Limb (tissue), 2 donors: ENCODE results near the gene CEACAM19.
"Not testable (repeated sequence)": the region's sequence is repeated elsewhere in the genome, so short reads cannot be mapped to it uniquely, and the experiment has no call there.

ENCODE experiments used
- DNase-seq, 2 donors: peaks; one replicate each; pipeline ENCODE4 v3.0.0-alpha.2; 2016; ENCODE audit errors: extremely low spot score in 2 of 2

The CEACAM19 gene

DNA sequence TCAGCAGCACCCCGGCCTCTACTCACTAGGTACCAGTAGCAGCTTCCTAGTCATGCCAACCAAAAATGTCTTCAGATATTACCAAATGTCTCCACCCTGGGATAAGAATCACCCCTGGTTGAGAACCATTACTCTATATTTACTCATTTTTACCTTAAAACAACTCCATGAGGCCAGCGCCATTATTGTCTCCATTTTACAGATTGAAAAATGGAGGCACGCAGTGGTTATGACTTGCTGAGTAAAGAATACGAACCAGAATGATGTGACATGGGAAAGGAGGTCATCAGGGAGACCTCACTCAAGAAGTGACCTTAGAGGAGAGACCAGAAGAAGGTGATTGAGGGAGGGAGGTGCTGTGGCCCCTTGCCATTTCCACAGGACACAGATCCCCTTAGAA lies 2.2 kb downstream of the CEACAM19 start:
- no peak for DNase-seq

- no peak for DNase-seq
Measured at GRCh38 chr19:44675521-44675920, 4.2 kb downstream of the CEACAM19 start.

- no peak for DNase-seq
Measured at GRCh38 chr19:44677019-44677811, 5.9 kb downstream of the CEACAM19 start.

DNA sequence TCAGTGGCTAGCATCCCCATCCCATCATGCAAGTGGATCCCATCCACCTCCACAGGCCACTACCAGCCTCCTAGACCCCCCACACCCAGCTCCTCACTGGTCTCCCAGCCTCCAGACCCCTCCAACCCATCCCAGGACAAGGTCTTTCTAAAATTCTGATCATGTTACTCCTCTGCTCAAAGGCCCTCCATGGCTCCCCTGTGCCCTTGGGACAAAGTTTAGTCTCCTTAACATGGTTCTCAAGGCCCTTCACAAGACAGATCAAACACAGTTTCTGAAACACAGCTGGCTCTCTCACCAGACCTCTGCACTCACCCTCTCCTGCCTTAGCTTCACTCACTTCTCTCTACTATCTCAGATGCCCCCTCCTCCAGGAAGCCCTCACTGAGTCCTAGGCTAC lies 9.3 kb downstream of the CEACAM19 start:
- DNase-seq = no peak

- DNase-seq = no peak
Measured at GRCh38 chr19:44681992-44682790, 10.9 kb downstream of the CEACAM19 start.

DNA sequence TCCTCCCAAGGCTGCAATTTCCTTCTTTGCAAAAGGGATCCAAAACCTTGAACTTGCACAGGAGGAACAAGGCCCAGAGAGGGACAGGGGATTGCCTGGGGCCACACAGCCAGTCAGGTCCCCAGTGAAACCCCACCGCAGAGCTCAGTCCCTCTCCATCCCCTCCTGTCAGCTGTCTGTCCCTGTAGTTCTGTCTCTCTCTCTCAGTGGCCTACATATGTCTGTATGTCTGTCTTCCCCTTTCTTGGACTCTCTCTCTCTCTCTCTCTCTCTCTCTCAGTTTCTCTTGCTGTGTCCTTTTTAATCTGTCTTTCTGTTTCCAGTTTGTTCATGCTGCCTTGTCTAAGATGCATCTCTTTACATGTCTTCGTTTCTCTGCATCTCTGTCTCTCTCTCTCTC lies 11.5 kb downstream of the CEACAM19 start:
- no peak for DNase-seq

DNA sequence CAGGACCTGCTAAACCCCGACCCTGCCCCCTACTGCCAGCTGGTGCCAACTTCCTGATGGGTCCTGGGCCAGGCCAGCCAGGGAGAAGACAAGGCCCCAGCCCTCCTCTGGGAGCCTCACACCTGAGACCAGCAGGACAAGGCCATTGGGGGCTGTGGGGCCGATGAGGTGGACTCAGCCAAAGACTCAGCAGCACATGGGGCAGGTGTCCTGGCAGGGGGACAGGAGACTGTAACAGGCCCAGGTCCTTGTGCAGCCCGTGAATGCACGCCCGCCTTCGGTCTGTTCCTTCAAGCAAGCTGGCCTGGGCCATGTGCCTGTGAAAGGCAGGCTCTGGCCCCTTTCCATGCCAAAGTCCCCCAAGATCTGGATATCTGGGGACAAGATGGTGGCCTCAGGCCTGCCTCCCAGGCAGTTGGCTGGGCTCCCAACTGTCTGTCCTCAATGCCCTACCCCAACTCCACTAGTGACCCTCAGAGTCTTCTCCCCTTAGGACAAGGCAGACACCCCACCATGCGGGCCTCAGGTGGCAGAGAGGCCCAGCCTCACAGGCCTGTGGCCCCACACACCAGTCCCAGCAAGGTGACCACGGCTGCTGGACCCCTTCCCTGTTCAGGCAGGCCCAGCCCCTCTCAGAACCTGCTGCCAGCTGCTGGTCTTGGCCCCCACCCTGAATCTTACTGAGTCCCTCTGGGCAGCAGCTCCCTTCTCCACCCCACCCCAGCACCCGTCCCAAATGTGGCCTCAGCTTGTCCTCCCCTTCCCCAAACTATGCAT lies 12.3 kb downstream of the CEACAM19 start:
- no peak for DNase-seq

- DNase-seq = not testable (repeated sequence)
Measured at GRCh38 chr19:44684396-44684795, 13.1 kb downstream of the CEACAM19 start.

DNA sequence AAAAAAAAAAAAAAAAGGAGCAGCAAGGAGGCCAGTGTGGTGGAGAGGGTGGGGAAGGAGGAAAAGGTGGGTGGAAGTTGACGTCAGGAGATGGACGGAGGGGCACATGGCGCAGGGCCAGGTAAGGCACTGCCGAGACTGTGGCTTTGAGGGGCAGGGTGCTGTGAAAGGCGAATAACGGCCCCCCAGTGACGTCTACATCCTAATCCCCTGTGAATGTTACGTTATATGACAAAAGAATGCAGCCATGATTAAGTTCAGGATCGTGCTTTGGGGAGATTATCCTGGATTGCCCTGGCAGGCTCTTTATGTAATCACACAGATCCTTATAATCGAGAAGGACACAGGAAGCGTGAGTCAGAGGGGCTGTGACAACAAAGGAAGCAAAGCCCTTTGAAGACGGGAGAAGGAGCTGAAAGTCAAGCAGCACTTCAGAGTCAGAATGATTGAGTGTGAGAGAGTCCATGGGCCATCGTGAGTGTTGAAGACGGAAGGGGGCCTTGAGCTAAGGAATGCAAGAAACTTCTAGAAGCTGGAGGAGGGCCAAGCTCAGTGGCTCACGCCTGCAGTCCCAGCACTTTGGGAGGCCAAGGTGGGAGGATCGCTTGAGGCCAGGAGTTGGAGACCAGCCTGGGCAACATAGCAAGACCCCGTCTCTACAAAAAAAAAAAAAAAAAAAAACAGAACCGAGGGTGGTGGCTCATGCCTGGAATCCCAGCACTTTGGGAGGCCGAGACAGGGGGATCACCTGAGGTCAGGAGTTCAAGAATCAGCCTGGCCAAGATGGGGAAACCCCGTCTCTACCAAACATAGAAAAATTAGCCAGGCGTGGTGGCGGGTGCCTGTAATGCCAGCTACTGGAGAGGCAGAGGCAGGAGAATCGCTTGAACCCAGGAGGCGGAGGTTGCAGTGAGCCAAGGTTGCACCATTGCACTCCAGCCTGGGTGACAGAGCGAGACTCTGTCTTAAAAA lies 13.9 kb downstream of the CEACAM19 start:
- no peak for DNase-seq

GRCh38 chr19:44685877-44686276 lies 14.6 kb downstream of the CEACAM19 start:
- DNase-seq = no peak

DNA sequence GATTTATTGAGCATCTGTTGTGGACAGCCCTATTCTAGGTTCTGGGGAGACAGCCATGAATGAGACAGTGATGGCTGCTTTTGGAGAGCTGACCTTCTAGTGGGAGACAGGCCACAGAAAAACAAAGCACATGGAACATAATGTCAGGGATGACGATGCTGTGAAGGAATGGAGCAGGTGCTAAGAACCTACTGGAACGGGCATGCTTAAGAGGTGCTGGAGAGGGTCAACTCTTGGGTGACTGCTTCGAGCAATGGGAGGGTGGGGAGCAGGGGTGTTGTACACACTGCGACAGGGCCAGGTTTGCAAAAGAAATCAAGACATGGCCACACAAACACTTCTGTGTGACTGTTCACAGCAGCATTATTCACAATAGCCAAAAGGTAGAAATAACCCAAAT lies 15.6 kb downstream of the CEACAM19 start:
- DNase-seq = no peak

DNA sequence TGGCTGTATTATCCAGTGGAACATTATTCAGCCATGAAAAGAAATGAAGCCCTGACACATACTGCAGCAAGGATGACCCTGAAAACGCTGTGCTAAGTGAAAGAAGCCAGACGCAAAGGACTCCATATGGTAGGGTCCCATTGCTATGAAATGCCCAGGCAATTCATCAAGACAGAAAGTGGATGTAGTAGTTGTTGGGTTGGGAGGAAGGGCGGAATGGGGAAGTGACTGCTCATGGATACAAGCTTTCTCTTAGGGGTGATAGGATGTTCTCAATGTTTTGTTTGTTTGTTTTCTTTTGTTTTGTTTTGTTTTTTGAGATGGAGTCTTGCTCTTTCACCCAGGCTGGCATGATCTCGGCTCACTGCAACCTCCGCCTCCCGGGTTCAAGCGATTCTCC lies 16.6 kb downstream of the CEACAM19 start:
- no peak for DNase-seq

- peak; percentile 68 to 89 for DNase-seq
Measured at GRCh38 chr19:44689290-44690130, 18.2 kb downstream of the CEACAM19 start.

GRCh38 chr19:44690131-44690440 lies 18.8 kb downstream of the CEACAM19 start:
- DNase-seq = no peak

GRCh38 chr19:44692379-44692721 lies 21.1 kb downstream of the CEACAM19 start:
- DNase-seq = no peak

DNA sequence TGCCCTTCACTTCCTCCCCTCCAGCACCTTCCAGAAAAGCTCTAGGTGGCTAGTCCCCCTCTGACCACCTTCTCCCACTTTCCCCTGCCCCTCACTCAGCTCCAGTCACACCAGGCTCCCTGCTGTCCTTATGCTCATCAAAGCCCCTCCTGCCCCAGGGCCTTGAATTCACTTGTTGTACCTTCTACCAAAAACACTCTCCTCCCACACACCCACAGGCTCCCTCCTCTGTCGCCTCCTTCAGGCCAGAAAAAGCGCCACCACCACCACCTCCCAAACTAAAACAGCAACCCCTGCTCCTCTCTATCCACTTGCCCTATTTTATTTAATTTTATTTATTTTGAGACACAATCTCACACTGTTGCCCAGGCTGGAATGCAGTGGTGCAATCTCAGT lies 22.9 kb downstream of the CEACAM19 start:
- no peak for DNase-seq

GRCh38 chr19:44696939-44697669 lies 25.8 kb downstream of the CEACAM19 start:
- DNase-seq = no peak

DNA sequence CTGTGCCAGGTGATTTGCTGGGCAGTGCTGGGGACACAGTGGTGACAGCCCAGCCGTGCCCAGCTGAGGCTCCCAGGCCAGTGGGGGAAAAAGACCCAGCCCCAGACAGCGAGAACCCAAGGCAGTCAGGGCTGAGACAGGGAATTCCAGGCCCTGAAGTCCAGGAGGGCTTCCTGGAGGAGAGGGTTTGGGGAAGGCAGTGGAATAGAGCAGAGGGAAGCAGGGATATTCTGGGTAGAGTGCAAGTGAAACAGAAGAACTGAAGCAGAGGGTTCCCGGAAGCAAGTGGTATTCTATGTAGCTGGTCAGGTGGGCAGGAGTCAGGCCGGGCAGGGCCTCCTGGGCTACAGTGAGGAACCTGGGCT lies 26.4 kb downstream of the CEACAM19 start:
- DNase-seq = no peak

DNA sequence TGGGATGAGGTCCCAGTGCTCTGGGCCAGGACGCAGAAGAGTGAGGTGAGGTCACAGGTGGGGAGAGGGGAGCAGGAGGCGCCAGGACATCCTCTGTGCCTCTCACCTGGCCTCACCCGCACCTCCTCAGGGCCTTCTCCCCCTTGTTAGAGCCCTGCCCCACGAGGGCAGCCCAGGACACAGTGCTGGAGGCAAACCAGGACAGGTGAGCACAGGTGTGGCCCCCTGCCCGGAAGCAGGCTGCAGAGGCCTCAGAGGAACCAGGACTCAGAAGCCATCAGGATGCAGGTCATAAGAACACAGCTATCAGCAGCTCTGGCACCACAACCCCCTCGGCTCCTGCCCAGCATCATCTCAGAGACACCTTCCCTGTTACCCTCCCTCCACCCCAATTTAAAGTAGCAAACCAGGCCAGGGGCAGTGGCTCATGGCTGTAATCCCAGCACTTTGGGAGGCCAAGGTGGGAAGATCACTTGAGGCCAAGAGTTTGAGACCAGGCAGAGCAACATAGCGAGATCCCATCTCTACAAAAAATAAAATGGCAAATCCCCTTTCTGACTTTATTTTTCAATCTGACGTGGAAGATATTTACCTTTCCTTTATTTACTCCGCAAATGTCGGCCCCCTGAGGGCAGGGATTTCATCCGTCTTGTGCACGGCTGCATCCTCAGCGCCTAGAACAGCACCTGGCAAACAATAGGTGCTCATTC lies 27.4 kb downstream of the CEACAM19 start, which contains the start of gene CEACAM16:
Gene CEACAM16 (plus strand): TSS at position 660 of the 710 bp plus-strand sequence. CDS start 2,306 bp downstream, outside the sequence.
- no peak for DNase-seq
